GM21723 (cell line): ENCODE data around the gene MYH7.

Experiments used
- ATAC-seq: cut with Tn5 transposase; IDR thresholded peaks from one replicate; pipeline ENCODE4 v1.9.1; 2021; ENCODE audit warnings: mild to moderate bottlenecking, moderate library complexity; ENCODE audit not compliant: unreplicated experiment

MYH7 gene

DNA sequence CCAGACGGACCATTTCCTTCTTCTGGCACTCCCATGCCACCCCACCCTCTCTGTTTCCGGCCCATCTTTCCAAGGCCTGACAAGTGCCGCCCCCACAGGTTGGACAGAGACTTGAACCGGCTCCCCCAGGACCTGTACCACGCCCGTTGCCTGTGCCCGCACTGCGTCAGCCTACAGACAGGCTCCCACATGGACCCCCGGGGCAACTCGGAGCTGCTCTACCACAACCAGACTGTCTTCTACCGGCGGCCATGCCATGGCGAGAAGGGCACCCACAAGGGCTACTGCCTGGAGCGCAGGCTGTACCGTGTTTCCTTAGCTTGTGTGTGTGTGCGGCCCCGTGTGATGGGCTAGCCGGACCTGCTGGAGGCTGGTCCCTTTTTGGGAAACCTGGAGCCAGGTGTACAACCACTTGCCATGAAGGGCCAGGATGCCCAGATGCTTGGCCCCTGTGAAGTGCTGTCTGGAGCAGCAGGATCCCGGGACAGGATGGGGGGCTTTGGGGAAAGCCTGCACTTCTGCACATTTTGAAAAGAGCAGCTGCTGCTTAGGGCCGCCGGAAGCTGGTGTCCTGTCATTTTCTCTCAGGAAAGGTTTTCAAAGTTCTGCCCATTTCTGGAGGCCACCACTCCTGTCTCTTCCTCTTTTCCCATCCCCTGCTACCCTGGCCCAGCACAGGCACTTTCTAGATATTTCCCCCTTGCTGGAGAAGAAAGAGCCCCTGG, 59.8 kb downstream of the MYH7 start:
- no peak for ATAC-seq

- ATAC-seq = no peak
These were observed 62.4 kb downstream of the MYH7 start for GRCh38 chr14:23373041-23373440.

DNA sequence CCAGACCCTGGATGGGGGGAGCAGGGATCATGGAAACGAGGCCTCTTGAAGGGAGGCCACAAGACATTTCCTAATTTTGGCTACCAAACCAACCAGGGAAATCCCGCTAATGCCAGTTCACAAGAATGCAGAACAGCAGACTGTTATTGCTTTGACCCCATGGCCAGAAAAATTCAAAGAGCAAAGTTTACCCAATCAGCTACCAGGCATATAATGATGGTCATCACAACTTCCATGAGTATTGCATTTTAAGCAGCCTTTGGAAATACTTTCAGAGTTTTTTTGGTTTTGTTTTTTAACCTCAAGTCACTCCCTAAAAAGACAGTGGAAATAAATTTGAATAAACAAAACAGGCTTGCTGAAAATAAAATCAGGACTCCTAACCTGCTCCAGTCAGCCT, 63.0 kb downstream of the MYH7 start, which contains the start of gene IL25:
IL25 (plus strand) TSS at position 301 of the 400 bp plus-strand sequence.
- ATAC-seq = no peak

GRCh38 chr14:23371865-23372264, 63.6 kb downstream of the MYH7 start:
- no peak for ATAC-seq

- no peak for ATAC-seq
These were observed 65.2 kb downstream of the MYH7 start for GRCh38 chr14:23370221-23370620.

DNA sequence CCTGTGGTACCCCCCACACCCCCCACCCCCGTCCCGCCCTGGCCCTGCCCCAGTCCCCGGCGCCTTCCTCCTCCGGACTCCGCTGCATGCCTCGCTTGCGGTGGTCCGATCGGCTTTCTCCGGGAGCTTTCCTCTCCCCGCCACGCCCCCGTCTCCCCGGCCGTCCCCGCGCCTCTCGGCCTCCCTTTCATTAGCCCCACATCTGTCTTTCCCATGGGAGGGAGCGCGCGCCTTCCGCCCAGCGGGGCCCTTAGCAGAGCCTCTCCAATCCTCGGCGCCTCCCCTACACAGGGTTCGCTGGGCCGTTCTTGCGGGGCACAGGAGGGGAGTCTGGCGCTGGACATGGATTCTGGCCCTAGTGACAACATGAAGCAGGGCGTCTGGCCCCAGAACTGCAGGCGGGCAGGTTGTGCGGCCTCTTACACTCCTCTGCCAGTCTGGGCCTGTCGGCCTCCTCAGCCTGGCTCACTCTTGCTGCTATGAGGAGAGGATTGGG, 69.0 kb downstream of the MYH7 start:
- no peak for ATAC-seq

- no peak for ATAC-seq
These were observed 69.6 kb downstream of the MYH7 start for GRCh38 chr14:23365732-23366425.

GRCh38 chr14:23365036-23365731, 70.3 kb downstream of the MYH7 start, which contains the start of gene EFS:
TSS of gene EFS (minus strand) at chr14:23365172. CDS start at chr14:23365025, 147 bp downstream.
- ATAC-seq = no peak

DNA sequence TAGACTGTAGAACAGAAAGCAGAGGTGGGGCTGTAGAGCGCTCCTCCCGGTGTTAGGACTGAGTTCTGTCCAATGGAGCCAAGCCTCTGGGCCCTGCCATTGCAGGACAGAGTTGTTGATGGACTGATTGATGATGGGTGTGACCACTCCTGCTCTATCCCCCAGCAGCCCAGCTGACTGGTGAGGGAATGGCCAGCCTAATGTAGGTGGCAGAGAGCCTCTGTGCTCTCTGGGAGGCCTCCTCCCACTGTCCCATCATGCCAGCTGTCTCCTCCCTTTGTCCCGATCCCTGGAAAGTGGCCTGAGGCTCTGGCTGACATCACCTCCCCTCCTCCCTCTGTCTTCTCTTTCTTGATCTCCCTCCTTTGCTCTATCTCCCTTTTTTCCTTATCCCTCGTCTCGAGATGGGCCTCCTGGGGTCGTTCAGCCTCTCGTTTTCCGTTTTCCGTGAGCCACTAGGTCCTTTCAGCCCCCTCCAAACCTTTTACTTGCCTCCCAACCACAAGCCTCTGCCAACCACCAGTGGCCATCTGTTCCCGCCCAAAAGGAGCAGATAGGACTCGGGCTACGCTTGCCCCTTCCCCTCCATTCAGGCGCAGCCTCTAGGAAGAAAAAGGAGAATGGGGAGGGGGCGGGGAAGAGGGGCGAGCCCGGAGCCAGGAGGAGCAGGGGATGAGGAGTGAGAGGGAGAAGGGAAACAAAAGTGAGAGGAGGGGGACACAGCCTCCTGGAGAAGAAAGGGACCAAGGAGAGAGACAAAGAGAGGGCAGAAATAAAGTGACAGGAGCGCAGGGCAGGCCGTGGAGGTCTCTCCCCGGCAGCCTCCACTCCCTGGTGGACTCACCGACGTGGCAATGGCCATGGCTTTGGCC, 71.1 kb downstream of the MYH7 start:
- no peak for ATAC-seq
